Osteocyte (in vitro differentiated cells): Measurements from ENCODE around the gene CXCR5. TPM values are rescaled to one million over a fixed set of nuclear protein-coding genes. Genes with fewer than 3 reads are reported as not detected.

Source experiments
- DNase-seq: peaks from one replicate; pipeline ENCODE4 v3.0.0; 2021; ENCODE audit warnings: mixed read lengths; ENCODE audit not compliant: unreplicated experiment; ENCODE audit errors: extremely low spot score
- H3K27ac Mint-ChIP-seq: one replicate; pipeline ENCODE4 v1.8.0; 2021; ENCODE audit warnings: mild to moderate bottlenecking, mixed read lengths; ENCODE audit not compliant: unreplicated experiment
- H3K27me3 Mint-ChIP-seq: one replicate; pipeline ENCODE4 v1.8.0; 2021; ENCODE audit warnings: mixed read lengths; ENCODE audit not compliant: unreplicated experiment
- H3K36me3 Mint-ChIP-seq: one replicate; pipeline ENCODE4 v1.8.0; 2021; ENCODE audit warnings: mixed read lengths; ENCODE audit not compliant: unreplicated experiment
- H3K4me1 Mint-ChIP-seq: one replicate; pipeline ENCODE4 v1.8.0; 2021; ENCODE audit warnings: mixed read lengths; ENCODE audit not compliant: unreplicated experiment
- H3K4me3 Mint-ChIP-seq: one replicate; pipeline ENCODE4 v1.8.0; 2021; ENCODE audit warnings: mild to moderate bottlenecking, moderate library complexity, mixed read lengths; ENCODE audit not compliant: unreplicated experiment
- H3K9me3 Mint-ChIP-seq: one replicate; pipeline ENCODE4 v1.8.0; 2021; ENCODE audit warnings: mixed read lengths; ENCODE audit not compliant: unreplicated experiment
- CTCF ChIP-seq: fragments of 200-600 bp; sonication (generic); IDR thresholded peaks from 2 replicates; pipeline ENCODE4 v1.5.0; 2021; ENCODE audit warnings: antibody characterized with exemption, mild to moderate bottlenecking, moderate library complexity
- total RNA-seq: library from RNA; stranded (reverse); gene quantifications from 2 replicates; pipeline ENCODE4 v1.2.1, GENCODE V29; 2021

The CXCR5 gene
- total RNA-seq, 1 donor from 2014 or later, result not detected

- no peaks in the 10 kb centered on the region for H3K27me3 Mint-ChIP-seq
- no peak for DNase-seq
- H3K36me3 Mint-ChIP-seq, result peaks cover 2% of the 10 kb centered on the region
- H3K27ac Mint-ChIP-seq, result peak overlapping the region; percentile 90
- H3K4me1 Mint-ChIP-seq, result peaks cover 75% of the 10 kb centered on the region
- peak overlapping the region; percentile 97 for H3K4me3 Mint-ChIP-seq
- H3K9me3 Mint-ChIP-seq, result no peaks in the 10 kb centered on the region
- TF ChIP-seq CTCF, result no peak
Observed at GRCh38 chr11:118922745-118923627, 39.3 kb downstream of the CXCR5 start.

DNA sequence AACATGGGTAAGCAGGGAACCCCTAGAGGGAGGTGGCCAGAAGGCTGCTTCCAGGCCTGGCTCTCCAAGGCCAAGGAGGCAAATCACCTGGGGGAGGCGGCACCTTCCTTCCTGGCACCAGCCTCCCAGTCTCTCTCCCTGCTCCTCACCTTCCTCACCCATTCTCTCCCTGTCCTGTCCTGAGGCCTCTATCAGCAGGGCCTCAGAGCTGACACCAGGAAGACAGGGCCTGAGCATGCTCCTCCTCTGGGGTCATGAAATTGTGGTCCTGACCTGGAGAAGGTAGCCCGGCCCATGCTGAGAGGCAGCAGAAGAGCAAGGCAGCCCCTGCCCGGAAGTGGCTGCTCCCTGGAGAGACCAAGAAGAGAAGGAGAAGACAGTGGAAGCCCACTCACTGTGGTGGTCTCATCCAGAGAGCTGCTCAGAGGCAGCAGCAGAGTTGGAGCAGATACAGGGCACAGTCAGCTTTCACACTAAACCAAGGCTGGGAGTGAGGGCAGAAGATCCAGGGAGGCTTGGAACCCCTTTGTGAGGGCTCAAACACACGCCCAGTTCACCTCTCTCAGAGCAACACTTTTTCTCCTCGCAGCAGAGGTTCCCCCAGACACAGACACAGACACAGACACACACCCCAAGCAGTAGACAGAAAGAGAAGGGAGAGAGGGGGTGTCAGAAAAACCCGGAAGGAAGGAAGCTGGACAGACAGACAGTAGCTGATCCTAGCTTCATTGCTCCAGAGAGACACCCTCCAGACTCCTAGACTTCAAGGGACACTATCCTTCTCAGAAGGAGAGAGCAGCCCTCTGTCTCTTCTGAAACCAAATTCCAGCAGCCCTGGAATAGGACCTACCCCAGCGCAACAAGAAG, 40.3 kb downstream of the CXCR5 start:
- DNase-seq, result no peak
- peaks cover 2% of the 10 kb centered on the region for H3K36me3 Mint-ChIP-seq
- no peak for TF ChIP-seq CTCF
- H3K27me3 Mint-ChIP-seq, result no peaks in the 10 kb centered on the region
- no peaks in the 10 kb centered on the region for H3K9me3 Mint-ChIP-seq
- peaks cover 70% of the 10 kb centered on the region for H3K4me1 Mint-ChIP-seq
- H3K27ac Mint-ChIP-seq, result peak overlapping the region; percentile 90
- peak overlapping the region; percentile 97 for H3K4me3 Mint-ChIP-seq

DNA sequence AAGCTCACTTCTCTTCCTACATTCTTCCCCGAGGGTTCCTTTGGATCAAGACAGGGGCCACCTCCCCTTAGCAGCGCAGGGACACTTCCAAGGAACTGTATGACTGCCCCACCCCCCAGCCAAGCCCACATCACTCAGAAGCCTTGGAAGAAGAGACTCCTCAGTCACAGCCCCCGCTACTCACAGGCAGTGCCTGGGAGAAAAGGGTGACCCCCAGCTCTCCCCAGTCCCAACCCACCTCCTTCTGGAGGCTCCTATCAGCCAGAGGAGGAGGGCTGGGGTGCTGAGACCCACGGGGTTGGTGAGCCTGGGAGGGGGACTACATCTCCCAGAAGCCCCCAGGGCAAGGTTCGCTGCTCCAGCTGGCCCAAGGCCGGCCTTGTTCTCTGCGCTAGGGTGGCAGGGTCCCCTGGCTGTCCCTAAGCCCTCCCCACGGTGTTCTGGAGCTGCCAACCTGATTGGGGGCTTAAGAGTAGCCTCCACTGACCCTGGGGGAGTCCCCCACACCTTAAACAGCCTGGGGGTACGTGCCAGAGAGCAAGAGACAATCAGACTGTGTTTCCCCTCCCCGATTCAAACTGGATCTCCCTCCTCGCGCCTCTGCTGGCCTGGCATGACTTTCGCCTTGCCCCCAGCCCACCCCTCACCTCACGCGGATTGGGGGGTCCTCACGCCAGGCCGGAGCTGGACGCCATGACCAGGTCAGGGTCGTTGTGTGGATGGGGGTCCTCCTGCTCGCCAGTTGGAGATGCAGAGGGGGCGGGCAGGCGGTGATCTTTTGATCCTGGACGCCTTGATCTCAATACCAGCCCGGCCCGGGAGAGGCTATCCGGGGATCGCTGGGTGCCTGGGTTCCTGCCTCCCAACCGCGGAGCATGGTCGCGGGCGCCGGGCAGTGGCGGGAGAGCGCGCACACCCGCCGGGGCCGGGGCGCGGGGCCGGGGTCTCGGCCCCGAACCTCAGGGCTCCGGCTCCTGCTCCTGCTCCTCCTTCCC, 41.2 kb downstream of the CXCR5 start:
- H3K4me3 Mint-ChIP-seq, result peak overlapping the region; percentile 97
- H3K9me3 Mint-ChIP-seq, result no peaks in the 10 kb centered on the region
- H3K36me3 Mint-ChIP-seq, result peaks cover 2% of the 10 kb centered on the region
- no peaks in the 10 kb centered on the region for H3K27me3 Mint-ChIP-seq
- H3K27ac Mint-ChIP-seq, result peak overlapping the region; percentile 90
- DNase-seq, result peak; percentile 86
- H3K4me1 Mint-ChIP-seq, result peaks cover 62% of the 10 kb centered on the region
- TF ChIP-seq CTCF, result no peak

DNA sequence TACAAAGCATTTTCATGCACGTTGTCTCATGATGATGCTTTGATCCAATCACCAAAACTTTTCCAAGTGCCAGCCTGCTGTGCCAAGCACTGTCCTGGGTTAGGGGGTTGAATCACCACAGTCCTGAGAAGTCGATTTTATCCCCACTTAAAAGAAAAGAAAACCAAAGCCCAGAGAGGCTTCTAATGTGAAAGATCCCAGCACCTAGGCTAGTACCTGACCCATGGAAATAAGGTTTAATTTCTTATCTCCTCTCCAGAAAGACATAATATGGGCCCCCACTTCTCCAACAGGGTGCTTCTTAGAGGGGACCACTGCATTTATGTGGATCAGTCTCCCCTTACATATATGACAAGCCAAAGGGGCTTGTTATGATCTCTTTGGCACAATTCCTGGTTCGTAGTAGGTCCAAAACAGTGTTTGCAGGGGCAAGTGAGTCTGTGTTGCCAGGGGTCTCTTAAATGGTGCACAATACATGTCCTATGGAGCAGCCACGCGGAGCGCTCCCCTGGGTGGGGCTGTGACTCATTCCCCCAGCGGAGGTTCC, 43.9 kb downstream of the CXCR5 start:
- H3K36me3 Mint-ChIP-seq, result peaks cover 2% of the 10 kb centered on the region
- TF ChIP-seq CTCF, result no peak

More for the DNA sequence above, 43.9 kb downstream of the CXCR5 start:
- no peaks in the 10 kb centered on the region for H3K27me3 Mint-ChIP-seq
- no peak for DNase-seq
- peak overlapping the region; percentile 90 for H3K27ac Mint-ChIP-seq
- no peaks in the 10 kb centered on the region for H3K9me3 Mint-ChIP-seq
- peaks cover 49% of the 10 kb centered on the region for H3K4me1 Mint-ChIP-seq
- peak overlapping the region; percentile 92 for H3K4me3 Mint-ChIP-seq
